Midbrain (tissue), 1 donor: Measurements from ENCODE around the gene SURF4.
"Not testable (repeated sequence)": the region's sequence is repeated elsewhere in the genome, so short reads cannot be mapped to it uniquely, and the experiment has no call there.

Source experiments
- DNase-seq: peaks from one replicate; lab custom pipeline; 2025; lab: John Stamatoyannopoulos, UW

The SURF4 gene

GRCh38 chr9:133334161-133334560 lies 41.7 kb downstream of the SURF4 start:
- no peak for DNase-seq

GRCh38 chr9:133333566-133333965 lies 42.3 kb downstream of the SURF4 start:
- DNase-seq = no peak

- no peak for DNase-seq
Observed at GRCh38 chr9:133333011-133333410, 42.8 kb downstream of the SURF4 start.

GRCh38 chr9:133332381-133332730 lies 43.5 kb downstream of the SURF4 start:
- no peak for DNase-seq

- DNase-seq = no peak
Observed at GRCh38 chr9:133331641-133332380, 44.0 kb downstream of the SURF4 start.

GRCh38 chr9:133331221-133331620 lies 44.6 kb downstream of the SURF4 start:
- no peak for DNase-seq

GRCh38 chr9:133329306-133330156 lies 46.3 kb downstream of the SURF4 start:
- DNase-seq = not testable (repeated sequence)

GRCh38 chr9:133327834-133328484 lies 47.9 kb downstream of the SURF4 start:
- no peak for DNase-seq

GRCh38 chr9:133327021-133327420 lies 48.8 kb downstream of the SURF4 start:
- DNase-seq = not testable (repeated sequence)

GRCh38 chr9:133323991-133324703 lies 51.7 kb downstream of the SURF4 start:
- DNase-seq = no peak

GRCh38 chr9:133323211-133323610 lies 52.6 kb downstream of the SURF4 start:
- no peak for DNase-seq

GRCh38 chr9:133322701-133323100 lies 53.2 kb downstream of the SURF4 start:
- DNase-seq = no peak

GRCh38 chr9:133321411-133321935 lies 54.4 kb downstream of the SURF4 start:
- DNase-seq = no peak

- no peak for DNase-seq
Observed at GRCh38 chr9:133320421-133320881, 55.4 kb downstream of the SURF4 start.

GRCh38 chr9:133317551-133317950 lies 58.3 kb downstream of the SURF4 start:
- not testable (repeated sequence) for DNase-seq

GRCh38 chr9:133315997-133316396 lies 59.9 kb downstream of the SURF4 start:
- DNase-seq = no peak
